ENCODE results near the gene IFNA6. TPM values are rescaled to one million over a fixed set of nuclear protein-coding genes. Genes with fewer than 3 reads are reported as not detected.

The IFNA6 gene
- total and polyA plus RNA-seq, 2 donors (not counting 3 experiments of a cell fraction or from before 2014, with no cell fraction given) = not detected

GRCh38 chr9:21334701-21335632 lies 15.7 kb downstream of the IFNA6 start, which contains the start of gene KLHL9:
KLHL9 (minus strand) TSS chr9:21335404; CDS start chr9:21334859, 545 bp downstream.
- peak within 1 kb of the TSS; percentile 60 to 96 (median 95) for H3K4me3 ChIP-seq (replicated peaks in 1 of 3; ENCODE audit: insufficient read depth in 1 of 3, low read depth in 1 of 3, low read length in 3 of 3)
- dilution Hi-C loops (cut with MboI; ENCODE audit: extremely low pct_ligation_motif_present, low sequenced_read_pairs) (no loop called here), intact Hi-C loops (cut with micrococcal nuclease) (loop anchor here (2.0 to 10.0 kb wide), 4 partner anchors 16 to 1110 kb away; partner anchors contain the start of genes DMRTA1 and MTAP)
- no peaks in the 10 kb centered on the region for H3K9me1 ChIP-seq (replicated peaks; ENCODE audit: control insufficient read depth, extremely low read depth, insufficient read depth, low read length)
- H3K27ac ChIP-seq (ENCODE audit: insufficient read depth, low read depth, low read length) = peak within 1 kb of the TSS; percentile 94
- H3K4me2 ChIP-seq (ENCODE audit: insufficient read depth, low read length) = peak within 1 kb of the TSS; percentile 99
- no peaks in the 10 kb centered on the region for H3K36me3 ChIP-seq (ENCODE audit: control insufficient read depth in 2 of 2, extremely low read depth in 1 of 2, insufficient read depth in 2 of 2, low read length in 2 of 2)
- FAIRE-seq (peak; percentile 74), DNase-seq (ENCODE audit: low read depth, low spot score) (peak; percentile 91)
- peaks cover 8 to 12% of the 10 kb centered on the region in 2 experiments for H3K27me3 ChIP-seq (ENCODE audit: control insufficient read depth in 2 of 2, insufficient read depth in 2 of 2, low read length in 2 of 2)
- H3K9ac ChIP-seq (replicated peaks; ENCODE audit: extremely low read depth, insufficient read depth, low read length) = peak within 1 kb of the TSS; percentile 99
- peaks cover 52% of the 10 kb centered on the region for H3K79me2 ChIP-seq (ENCODE audit: control insufficient read depth, insufficient read depth, low read length)
- H2AFZ ChIP-seq (ENCODE audit: low read depth, low read length) = peak within 1 kb of the TSS; percentile 96
- no peaks in the 10 kb centered on the region for H3K9me3 ChIP-seq (replicated peaks; ENCODE audit: control insufficient read depth, insufficient read depth, low read length)
- ChIA-PET CTCF (interaction anchor here (0.9 to 3.2 kb wide), 11 partner anchors 9 to 131 kb away, joined by 3 to 23 read pairs (median 5); no protein-coding TSS in a partner anchor), POLR2A (interaction anchor here (1.3 kb wide), 1 partner anchor 9 kb away, joined by 7 read pairs; no protein-coding TSS in a partner anchor)
- peak; percentile 74 for TF ChIP-seq POLR2A (IDR thresholded peaks at IDR 0.05; ENCODE audit: low read depth, low read length)
- TF ChIP-seq MAX (IDR thresholded peaks at IDR 0.05; ENCODE audit: insufficient read depth, insufficient read length) = no peak
- TF ChIP-seq MYC (IDR thresholded peaks at IDR 0.05; ENCODE audit: low read depth, low read length) = no peak
- TF ChIP-seq FOS (IDR thresholded peaks at IDR 0.05; ENCODE audit: borderline replicate concordance, insufficient read depth, low read length) = peak; percentile 22
- TF ChIP-seq POLR2AphosphoS5 (IDR thresholded peaks at IDR 0.05; ENCODE audit: insufficient read depth, low read depth, low read length) = peak; percentile 50
- TF ChIP-seq GATA2 (IDR thresholded peaks at IDR 0.05; ENCODE audit: insufficient read depth, insufficient read length, low read depth, low read length) = no peak
- BruUV-seq (replicated peaks) = TSS peak; percentile 47
- H3K4me1 ChIP-seq (ENCODE audit: control insufficient read depth, extremely low read depth, insufficient read depth, low read length) = peaks cover 35% of the 10 kb centered on the region
- H4K20me1 ChIP-seq (replicated peaks; ENCODE audit: control insufficient read depth, extremely low read depth, insufficient read depth, low read length) = peaks cover 10% of the 10 kb centered on the region
